ELR (cell line): ENCODE measurements around the gene OXGR1.

Experiments used
- DNase-seq: peaks from one replicate; pipeline ENCODE4 v3.0.0-alpha.2; 2015; ENCODE audit warnings: low read depth

Gene OXGR1

DNA sequence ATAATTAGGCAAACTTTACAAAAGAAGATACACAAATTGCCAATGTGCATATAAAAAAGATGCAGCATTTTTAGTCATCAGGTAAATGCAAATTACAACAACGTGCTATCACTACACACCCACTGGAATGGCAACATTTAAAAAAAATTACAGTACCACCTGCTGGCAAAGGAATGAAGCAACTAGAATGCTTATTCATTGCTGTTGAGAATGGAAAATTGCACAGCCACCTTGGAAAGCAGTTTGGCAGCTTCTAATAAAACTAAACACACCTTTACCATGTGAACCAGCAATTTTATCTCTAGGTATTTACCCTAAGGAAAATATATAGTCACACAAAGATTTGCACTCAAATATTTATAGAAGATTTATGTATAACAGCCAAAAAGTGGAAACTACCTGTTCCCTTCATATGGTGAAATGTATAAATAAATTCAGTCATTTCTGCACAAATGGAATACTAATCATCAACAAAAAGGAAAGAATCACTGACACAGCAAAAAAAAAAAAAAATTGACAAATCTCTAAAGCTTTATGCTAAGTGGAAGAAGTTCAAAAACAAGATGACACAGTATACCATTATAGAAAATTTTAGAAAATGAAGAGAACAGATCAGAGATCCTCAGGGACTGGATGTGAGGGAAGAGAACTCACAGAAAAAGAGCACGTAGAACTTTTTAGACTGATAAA, 30.3 kb downstream of the OXGR1 start:
- peak; percentile 8 for DNase-seq

- no peak for DNase-seq
Measured at GRCh38 chr13:96960379-96960778, 33.9 kb downstream of the OXGR1 start.

- DNase-seq, result peak; percentile 61
Measured at GRCh38 chr13:96958286-96958891, 35.9 kb downstream of the OXGR1 start.

DNA sequence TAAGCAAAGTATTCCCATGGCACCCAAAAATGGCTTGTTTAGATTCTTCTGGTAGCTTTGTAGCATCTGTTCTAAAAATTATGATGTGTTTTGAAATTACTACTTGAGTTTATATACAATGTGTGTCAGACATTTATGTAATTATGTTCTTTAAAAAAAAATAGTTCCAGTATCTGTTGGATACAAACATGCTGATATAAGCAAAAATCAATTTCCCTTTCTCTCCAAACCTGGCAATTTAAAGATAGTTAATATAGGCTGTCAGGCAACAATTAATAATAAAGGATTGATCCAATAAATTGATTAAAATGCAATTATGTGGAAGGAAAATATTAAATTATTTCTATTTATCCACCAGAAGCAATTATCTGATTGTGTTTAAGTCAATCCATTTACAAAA, 41.7 kb downstream of the OXGR1 start:
- no peak for DNase-seq

DNA sequence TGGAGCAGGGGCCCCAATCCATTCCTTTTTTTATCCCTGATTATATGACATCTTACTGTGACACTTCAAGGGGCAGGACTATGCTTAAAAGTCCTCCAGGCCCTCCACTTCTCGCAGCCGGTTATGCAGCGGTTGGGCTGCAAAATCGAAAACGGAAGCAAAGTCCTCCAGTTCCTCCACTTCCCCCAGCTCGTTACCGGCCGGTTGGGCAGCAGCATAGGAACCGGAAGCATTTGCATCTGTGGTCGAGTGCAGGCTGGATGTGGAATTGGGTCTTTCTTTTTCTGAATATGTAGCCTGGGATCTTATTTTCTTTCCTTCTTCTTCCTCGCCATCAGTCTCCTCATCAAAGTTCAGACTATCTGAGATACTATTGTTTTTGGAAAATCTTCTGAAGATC, 46.1 kb downstream of the OXGR1 start:
- no peak for DNase-seq

DNA sequence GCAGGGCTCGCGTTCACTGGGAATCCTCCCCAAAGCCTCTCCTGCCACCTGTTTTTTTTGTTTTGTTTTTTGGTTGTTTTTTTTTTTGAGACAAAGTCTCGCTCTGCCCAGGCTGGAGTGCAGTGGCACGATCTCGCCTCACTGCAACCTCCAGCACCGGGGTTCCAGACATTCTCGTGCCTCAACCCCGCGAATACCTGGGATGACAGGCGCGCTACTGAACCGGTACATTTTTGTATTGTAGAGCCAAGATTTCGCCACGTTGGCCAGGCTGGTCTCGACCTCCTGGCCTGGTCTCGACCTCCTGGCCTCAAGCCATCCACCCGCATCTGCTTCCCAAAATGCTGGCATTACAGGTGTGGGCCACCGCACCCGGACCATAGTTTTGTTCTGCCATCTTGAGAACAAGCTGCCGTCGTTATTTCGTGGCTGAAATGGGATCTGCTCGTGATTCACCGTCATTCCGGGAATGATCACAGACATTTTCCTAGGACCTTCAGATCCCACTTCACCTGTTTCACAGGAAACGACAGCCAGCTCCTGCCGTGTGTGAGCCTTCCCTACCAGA, 46.8 kb downstream of the OXGR1 start:
- DNase-seq, result no peak

- DNase-seq, result no peak
Measured at GRCh38 chr13:96946709-96947311, 47.5 kb downstream of the OXGR1 start.

DNA sequence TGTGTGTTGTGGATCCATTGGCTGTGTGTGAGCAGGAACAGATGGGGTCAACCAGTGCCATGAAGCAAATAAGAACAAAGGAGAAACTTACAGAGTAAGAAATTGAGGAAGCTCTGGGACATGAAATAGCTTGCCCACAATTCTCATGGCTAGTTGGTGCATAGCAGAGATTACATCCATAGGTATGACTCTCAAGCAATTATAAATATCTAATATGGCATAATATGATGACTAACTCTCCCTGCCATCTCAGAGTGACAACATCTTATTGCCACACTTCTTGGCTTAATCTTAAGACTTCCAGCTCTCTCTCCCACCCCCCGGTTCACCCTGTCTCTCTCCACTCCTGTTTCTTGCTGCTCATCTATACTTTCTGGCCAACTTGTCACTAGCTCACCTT, 53.3 kb downstream of the OXGR1 start:
- no peak for DNase-seq

GRCh38 chr13:96935901-96936300, 58.4 kb downstream of the OXGR1 start:
- DNase-seq, result no peak
